ENCODE results near the gene SRPK2. TPM values are rescaled to one million over a fixed set of nuclear protein-coding genes. Genes with fewer than 3 reads are reported as not detected.
A peak's percentile ranks its signal among the peaks of the same experiment; 100 is the strongest.
"Not testable (repeated sequence)": the region's sequence is repeated elsewhere in the genome, so short reads cannot be mapped to it uniquely, and the experiment has no call there.

Gene SRPK2
- total RNA-seq, 1 experiment from 2014 or later = 54.4 TPM

DNA sequence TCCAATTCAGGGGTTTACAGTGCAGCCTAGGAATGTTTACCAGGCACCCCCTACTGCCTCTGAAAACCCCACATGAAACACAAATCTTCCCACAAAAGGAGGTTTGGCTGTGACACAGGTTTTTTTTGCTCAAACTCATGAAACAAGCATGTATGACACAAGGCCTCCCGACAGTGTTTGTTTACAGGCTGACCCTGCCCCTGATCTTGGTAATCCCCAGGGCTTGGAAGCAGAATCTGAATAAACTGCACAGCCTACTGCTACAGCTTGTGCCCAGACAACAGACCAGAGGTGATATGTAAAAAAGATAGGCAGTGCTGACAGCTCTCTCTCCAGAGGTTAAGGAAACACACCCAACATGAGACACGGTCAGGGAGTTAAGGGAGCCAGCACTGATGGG lies 190.5 kb downstream of the SRPK2 start:
- Mint-ChIP-seq H3K4me1 (ENCODE audit: insufficient read depth, unreplicated experiment) (peaks cover 7% of the 10 kb centered on the region), H3K9me3 (ENCODE audit: unreplicated experiment) (no peaks in the 10 kb centered on the region), H3K36me3 (ENCODE audit: insufficient read depth, unreplicated experiment) (peaks cover 26% of the 10 kb centered on the region), H3K4me3 (ENCODE audit: unreplicated experiment) (no peak overlapping the region), H3K27ac (ENCODE audit: low read depth, unreplicated experiment) (peak overlapping the region; percentile 24), H3K27me3 (ENCODE audit: insufficient read depth, unreplicated experiment) (no peaks in the 10 kb centered on the region)
- ChIA-PET POLR2A (no interaction called here), CTCF (interaction anchor here (0.6 to 0.9 kb wide), 2 partner anchors 15 to 54 kb away, joined by 3 to 4 read pairs; no protein-coding TSS in a partner anchor)
- intact Hi-C loops (cut with micrococcal nuclease) = no loop called here
- no peak for DNase-seq (ENCODE audit: unreplicated experiment)
- TF ChIP-seq, protein P1, sequence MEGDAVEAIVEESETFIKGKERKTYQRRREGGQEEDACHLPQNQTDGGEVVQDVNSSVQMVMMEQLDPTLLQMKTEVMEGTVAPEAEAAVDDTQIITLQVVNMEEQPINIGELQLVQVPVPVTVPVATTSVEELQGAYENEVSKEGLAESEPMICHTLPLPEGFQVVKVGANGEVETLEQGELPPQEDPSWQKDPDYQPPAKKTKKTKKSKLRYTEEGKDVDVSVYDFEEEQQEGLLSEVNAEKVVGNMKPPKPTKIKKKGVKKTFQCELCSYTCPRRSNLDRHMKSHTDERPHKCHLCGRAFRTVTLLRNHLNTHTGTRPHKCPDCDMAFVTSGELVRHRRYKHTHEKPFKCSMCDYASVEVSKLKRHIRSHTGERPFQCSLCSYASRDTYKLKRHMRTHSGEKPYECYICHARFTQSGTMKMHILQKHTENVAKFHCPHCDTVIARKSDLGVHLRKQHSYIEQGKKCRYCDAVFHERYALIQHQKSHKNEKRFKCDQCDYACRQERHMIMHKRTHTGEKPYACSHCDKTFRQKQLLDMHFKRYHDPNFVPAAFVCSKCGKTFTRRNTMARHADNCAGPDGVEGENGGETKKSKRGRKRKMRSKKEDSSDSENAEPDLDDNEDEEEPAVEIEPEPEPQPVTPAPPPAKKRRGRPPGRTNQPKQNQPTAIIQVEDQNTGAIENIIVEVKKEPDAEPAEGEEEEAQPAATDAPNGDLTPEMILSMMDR (IDR thresholded peaks at IDR 0.05; ENCODE audit: unreplicated experiment) = no peak
- no TSS peak for BruUV-seq (replicated peaks)

DNA sequence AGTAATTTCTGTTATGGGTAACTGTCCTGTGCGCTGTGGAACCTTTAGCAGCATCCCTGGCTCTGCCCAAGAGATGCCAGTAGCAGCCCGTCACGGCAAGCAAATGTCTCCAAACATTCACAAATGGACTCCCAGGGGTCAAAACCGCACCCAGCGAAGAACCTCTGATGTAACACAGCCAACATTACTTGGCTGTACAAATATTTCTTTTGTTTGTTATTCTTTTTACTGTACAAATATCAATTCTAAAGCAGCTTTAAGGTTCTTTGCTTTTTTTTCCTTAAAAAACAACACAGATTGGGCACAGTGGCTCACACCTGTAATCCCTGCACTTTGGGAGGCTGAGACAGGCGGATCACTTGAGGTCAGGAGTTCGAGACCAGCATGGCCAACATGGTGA lies 192.2 kb downstream of the SRPK2 start:
- Mint-ChIP-seq H3K27ac (ENCODE audit: low read depth, unreplicated experiment) (no peak overlapping the region), H3K36me3 (ENCODE audit: insufficient read depth, unreplicated experiment) (peaks cover 34% of the 10 kb centered on the region), H3K9me3 (ENCODE audit: unreplicated experiment) (no peaks in the 10 kb centered on the region), H3K27me3 (ENCODE audit: insufficient read depth, unreplicated experiment) (no peaks in the 10 kb centered on the region), H3K4me1 (ENCODE audit: insufficient read depth, unreplicated experiment) (peaks cover 7% of the 10 kb centered on the region), H3K4me3 (ENCODE audit: unreplicated experiment) (no peak overlapping the region)
- ChIA-PET CTCF (interaction anchor here (0.7 kb wide), 2 partner anchors 14 to 302 kb away, joined by 4 read pairs; no protein-coding TSS in a partner anchor), POLR2A (no interaction called here)
- intact Hi-C loops (cut with micrococcal nuclease) = no loop called here
- no peak for DNase-seq (ENCODE audit: unreplicated experiment)
- no TSS peak for BruUV-seq (replicated peaks)
- TF ChIP-seq, protein P1 (IDR thresholded peaks at IDR 0.05; ENCODE audit: unreplicated experiment) = no peak

DNA sequence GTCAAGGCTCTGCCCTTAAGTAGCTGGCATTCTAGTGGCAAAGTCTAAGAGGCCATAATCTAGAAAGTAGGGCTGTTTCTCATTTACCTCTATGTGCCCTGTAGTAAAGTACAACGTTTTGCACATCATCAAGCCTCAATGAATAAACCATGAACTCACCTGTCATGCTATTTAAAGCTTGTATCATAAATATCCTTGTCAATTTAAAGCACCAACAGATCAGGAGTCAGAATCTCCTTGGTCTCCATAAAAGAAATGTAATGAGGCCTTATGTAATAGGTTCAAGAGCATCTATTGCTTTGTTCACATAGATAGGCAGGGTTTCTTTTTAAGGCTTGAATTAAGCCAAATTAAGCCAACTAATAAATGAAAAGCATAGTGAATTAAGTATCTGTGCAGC lies 192.8 kb downstream of the SRPK2 start:
- Mint-ChIP-seq H3K9me3 (ENCODE audit: unreplicated experiment) (no peaks in the 10 kb centered on the region), H3K27ac (ENCODE audit: low read depth, unreplicated experiment) (no peak overlapping the region), H3K4me3 (ENCODE audit: unreplicated experiment) (no peak overlapping the region), H3K4me1 (ENCODE audit: insufficient read depth, unreplicated experiment) (peaks cover 7% of the 10 kb centered on the region), H3K36me3 (ENCODE audit: insufficient read depth, unreplicated experiment) (peaks cover 32% of the 10 kb centered on the region), H3K27me3 (ENCODE audit: insufficient read depth, unreplicated experiment) (no peaks in the 10 kb centered on the region)
- TF ChIP-seq, protein P1 (IDR thresholded peaks at IDR 0.05; ENCODE audit: unreplicated experiment) = no peak
- POLR2A ChIA-PET = no interaction called here
- BruUV-seq (replicated peaks) = no TSS peak
- no peak for DNase-seq (ENCODE audit: unreplicated experiment)
- CTCF ChIA-PET = interaction anchor here (0.7 kb wide), 1 partner anchor 303 kb away, joined by 4 read pairs; no protein-coding TSS in a partner anchor
- intact Hi-C loops (cut with micrococcal nuclease) = no loop called here

DNA sequence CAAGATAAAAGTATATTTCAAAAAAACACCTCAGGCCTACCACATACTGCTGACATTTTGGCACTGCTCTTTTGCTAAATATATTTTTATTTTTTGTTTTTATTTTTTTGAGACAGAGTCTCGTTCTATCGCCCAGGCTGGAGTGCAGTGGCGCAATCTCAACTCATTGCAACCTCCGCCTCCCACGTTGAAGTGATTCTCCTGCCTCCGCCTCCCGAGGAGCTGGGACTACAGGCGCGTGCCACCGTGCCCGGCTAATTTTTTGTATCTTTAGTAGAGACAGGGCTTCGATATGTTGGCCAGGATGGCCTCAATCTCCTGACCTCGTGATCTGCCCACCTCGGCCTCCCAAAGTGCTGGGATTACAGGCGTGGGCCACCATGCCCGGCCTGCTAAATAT lies 193.8 kb downstream of the SRPK2 start:
- CTCF ChIA-PET = interaction anchor here (0.6 to 1.0 kb wide), 4 partner anchors 10 to 77 kb away, joined by 3 to 4 read pairs (median 4); no protein-coding TSS in a partner anchor
- H3K36me3 Mint-ChIP-seq (ENCODE audit: insufficient read depth, unreplicated experiment) = peaks cover 25% of the 10 kb centered on the region
- H3K27me3 Mint-ChIP-seq (ENCODE audit: insufficient read depth, unreplicated experiment); intact Hi-C loops (cut with micrococcal nuclease); POLR2A ChIA-PET; H3K9me3 Mint-ChIP-seq (ENCODE audit: unreplicated experiment); H3K4me3 Mint-ChIP-seq (ENCODE audit: unreplicated experiment); DNase-seq (ENCODE audit: unreplicated experiment); BruUV-seq (replicated peaks); H3K27ac Mint-ChIP-seq (ENCODE audit: low read depth, unreplicated experiment): not testable (repeated sequence)
- peaks cover 13% of the 10 kb centered on the region for H3K4me1 Mint-ChIP-seq (ENCODE audit: insufficient read depth, unreplicated experiment)

DNA sequence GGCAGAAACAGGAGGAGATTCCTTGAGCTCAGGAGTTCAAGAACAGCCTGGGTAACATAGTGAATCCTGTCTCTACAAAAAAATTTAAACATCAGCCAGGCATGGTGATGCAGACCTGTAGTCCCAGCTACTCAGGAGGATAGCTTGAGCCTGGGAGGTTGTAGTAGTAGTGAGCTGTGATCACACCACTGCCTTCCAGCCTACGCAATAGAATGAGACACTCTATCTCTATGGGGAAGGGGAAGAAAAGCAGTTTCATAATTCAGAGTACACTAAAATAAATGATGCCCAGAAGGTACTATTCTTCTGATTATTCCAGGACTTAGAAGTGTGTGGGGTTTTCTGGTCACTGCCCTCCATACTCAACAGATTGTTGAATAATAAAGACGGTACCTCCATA lies 197.4 kb downstream of the SRPK2 start:
- no TSS peak for BruUV-seq (replicated peaks)
- Mint-ChIP-seq H3K27ac (ENCODE audit: low read depth, unreplicated experiment) (no peak overlapping the region), H3K4me3 (ENCODE audit: unreplicated experiment) (no peak overlapping the region), H3K9me3 (ENCODE audit: unreplicated experiment) (no peaks in the 10 kb centered on the region), H3K4me1 (ENCODE audit: insufficient read depth, unreplicated experiment) (peaks cover 30% of the 10 kb centered on the region), H3K36me3 (ENCODE audit: insufficient read depth, unreplicated experiment) (peaks cover 22% of the 10 kb centered on the region), H3K27me3 (ENCODE audit: insufficient read depth, unreplicated experiment) (no peaks in the 10 kb centered on the region)
- POLR2A ChIA-PET = interaction anchor here (0.6 to 1.6 kb wide), 5 partner anchors 15 to 77 kb away, joined by 3 to 4 read pairs (median 3); no protein-coding TSS in a partner anchor
- DNase-seq (ENCODE audit: unreplicated experiment) = no peak
- CTCF ChIA-PET = no interaction called here
- TF ChIP-seq, protein P1 (IDR thresholded peaks at IDR 0.05; ENCODE audit: unreplicated experiment) = no peak
- intact Hi-C loops (cut with micrococcal nuclease) = no loop called here

Measured in MCF 10A (cell line).